CD4-positive, CD25-positive, alpha-beta regulatory T cell (primary cell): ENCODE results near the gene CPSF6. TPM values are rescaled to one million over a fixed set of nuclear protein-coding genes. Genes with fewer than 3 reads are reported as not detected.

Source experiments
- ATAC-seq, 2 donors: fragments of 150-1000 bp; cut with Tn5 transposase; one replicate each; pipeline ENCODE4 v1.10.0; 2021; ENCODE audit warnings: low read depth in 2 of 2, moderate number of reproducible peaks in 2 of 2, moderate library complexity in 1 of 2
- DNase-seq, 3 donors: peaks; one replicate each; pipeline versions ENCODE4 v3.0.0 to v3.0.0-alpha.2; 2012 to 2022; ENCODE audit warnings: mixed read lengths in 1 of 3
- H3K27ac ChIP-seq: one replicate; pipeline ENCODE4 v1.7.0; 2013; ENCODE audit warnings: mild to moderate bottlenecking, low read length; ENCODE audit not compliant: insufficient read depth, poor library complexity, severe bottlenecking
- H3K27me3 ChIP-seq: one replicate; pipeline ENCODE4 v1.7.0; 2013; ENCODE audit warnings: low read length; ENCODE audit not compliant: control insufficient read depth, insufficient read depth
- H3K36me3 ChIP-seq: one replicate; pipeline ENCODE4 v1.7.0; 2013; ENCODE audit warnings: mild to moderate bottlenecking, low read length, moderate library complexity; ENCODE audit not compliant: control insufficient read depth, insufficient read depth
- H3K4me1 ChIP-seq: 2 replicates; pipeline ENCODE4 v1.7.0; 2013; ENCODE audit warnings: mild to moderate bottlenecking, low read length; ENCODE audit not compliant: insufficient read depth, control insufficient read depth, poor library complexity, severe bottlenecking
- H3K4me3 ChIP-seq: one replicate; pipeline ENCODE4 v1.7.0; 2013; ENCODE audit warnings: low read depth, mild to moderate bottlenecking, low read length, moderate library complexity
- H3K9me3 ChIP-seq, 2 experiments: 1 replicate in 1 of 2; 2 replicates in 1 of 2; pipeline ENCODE4 v1.7.0; 2013; ENCODE audit warnings: low read length in 2 of 2, mild to moderate bottlenecking in 1 of 2, moderate library complexity in 1 of 2; ENCODE audit not compliant: control insufficient read depth in 2 of 2
- H3K27ac Mint-ChIP-seq, 3 donors: one replicate each; pipeline ENCODE4 v1.8.0; 2020 to 2022; ENCODE audit warnings: mild to moderate bottlenecking in 3 of 3, mixed read lengths in 3 of 3, moderate library complexity in 2 of 3
- H3K27me3 Mint-ChIP-seq: one replicate; pipeline ENCODE4 v1.8.0; 2022; ENCODE audit warnings: mild to moderate bottlenecking, mixed read lengths
- H3K36me3 Mint-ChIP-seq: one replicate; pipeline ENCODE4 v1.8.0; 2020; ENCODE audit warnings: mixed read lengths
- H3K4me1 Mint-ChIP-seq, 4 donors: one replicate each; pipeline ENCODE4 v1.8.0; 2020 to 2022; ENCODE audit warnings: mixed read lengths in 4 of 4, mild to moderate bottlenecking in 1 of 4
- H3K4me3 Mint-ChIP-seq, 4 donors: one replicate each; pipeline ENCODE4 v1.8.0; 2020 to 2022; ENCODE audit warnings: mild to moderate bottlenecking in 4 of 4, mixed read lengths in 4 of 4, moderate library complexity in 3 of 4
- H3K9me3 Mint-ChIP-seq, 7 donors: one replicate each; pipeline ENCODE4 v1.8.0; 2020 to 2022; ENCODE audit warnings: mixed read lengths in 7 of 7, mild to moderate bottlenecking in 3 of 7, moderate library complexity in 2 of 7
- polyA plus RNA-seq, 4 donors: library from polyadenylated mRNA; unstranded; fragments of 300-500 nt; fragmentation: Illumina TruSeq; gene quantifications; one replicate each; pipeline ENCODE4 v1.2.3, GENCODE V29; 2021
- total RNA-seq: library from RNA; stranded (reverse); gene quantifications from one replicate; pipeline ENCODE4 v1.2.3, GENCODE V29; 2022

Gene CPSF6
- total and polyA plus RNA-seq, 5 donors from 2014 or later, result 49.6 to 88.3 (median 57.5) TPM

DNA sequence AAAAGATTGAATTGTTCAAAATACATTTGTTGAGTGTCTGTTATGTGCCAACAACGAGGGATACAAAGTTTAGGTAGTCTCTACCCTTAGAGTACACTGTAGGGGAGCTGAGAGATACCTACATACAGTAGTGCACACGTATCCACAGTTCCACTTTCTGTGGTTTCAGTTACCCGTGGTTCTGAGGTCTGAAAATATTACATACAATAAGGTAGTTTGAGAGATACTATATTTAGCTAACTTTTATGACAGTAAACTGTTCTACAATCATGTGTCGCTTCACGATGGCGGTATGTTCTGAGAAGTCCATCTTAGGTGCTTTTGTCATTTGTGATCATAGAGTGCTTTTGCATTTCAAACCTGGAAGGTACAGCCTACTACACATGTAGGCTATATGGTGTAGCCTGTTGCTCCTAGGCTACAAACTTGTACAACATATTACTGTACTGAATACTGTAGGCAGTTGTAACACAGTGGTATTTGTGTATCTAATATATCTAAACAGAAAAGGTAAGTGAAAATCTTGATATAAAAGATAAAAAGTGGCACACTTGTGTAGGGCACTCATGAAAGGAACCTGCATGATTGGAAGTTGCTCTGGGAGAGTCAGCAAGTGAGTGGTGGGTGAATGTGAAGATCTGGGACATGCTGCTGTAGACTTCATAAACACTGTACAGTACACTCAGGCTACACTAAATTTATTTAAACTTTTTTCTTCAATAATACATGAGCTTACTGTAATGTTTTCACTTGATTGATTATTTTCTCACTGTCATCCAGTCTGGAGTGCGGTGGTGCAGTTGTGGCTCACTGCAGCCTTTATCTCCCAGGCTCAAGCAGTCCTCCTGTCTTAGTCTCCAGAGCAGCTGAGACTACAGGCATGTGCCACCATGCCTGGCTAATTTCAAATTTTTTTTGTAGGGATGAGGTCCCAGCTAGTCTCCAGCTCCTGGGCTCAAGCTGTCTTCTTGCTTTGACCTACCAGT, 4.0 kb downstream of the CPSF6 start:
- no peaks in the 10 kb centered on the region for H3K9me3 ChIP-seq
- DNase-seq (peak in 1 of 3 donors; percentile 43), ATAC-seq (no peak)
- Mint-ChIP-seq H3K9me3 (no peaks in the 10 kb centered on the region), H3K27me3 (peaks cover 6% of the 10 kb centered on the region), H3K4me1 (peaks cover 45 to 79% (median 67%) of the 10 kb centered on the region in 4 donors), H3K36me3 (peaks cover 7% of the 10 kb centered on the region), H3K4me3 (peak overlapping the region; percentile 91 to 100 (median 98)), H3K27ac (peak overlapping the region; percentile 36 to 57 (median 49))
- peak overlapping the region; percentile 85 for H3K4me3 ChIP-seq
- peaks cover 69% of the 10 kb centered on the region for H3K4me1 ChIP-seq
- no peaks in the 10 kb centered on the region for H3K27me3 ChIP-seq
- peaks cover 6% of the 10 kb centered on the region for H3K36me3 ChIP-seq
- peak overlapping the region; percentile 17 for H3K27ac ChIP-seq

GRCh38 chr12:69247268-69248018, 8.1 kb downstream of the CPSF6 start:
- ATAC-seq (no peak), DNase-seq (peak in 1 of 3 donors; percentile 15)
- Histone ChIP-seq H3K4me1 (peaks cover 49% of the 10 kb centered on the region), H3K9me3 (no peaks in the 10 kb centered on the region), H3K27me3 (no peaks in the 10 kb centered on the region), H3K36me3 (peaks cover 6% of the 10 kb centered on the region), H3K4me3 (peak overlapping the region; percentile 72), H3K27ac (peak overlapping the region; percentile 47)
- Mint-ChIP-seq H3K27ac (peak overlapping the region; percentile 74 to 87 (median 85)), H3K4me3 (peak overlapping the region; percentile 34 to 91 (median 72)), H3K36me3 (peaks cover 4% of the 10 kb centered on the region), H3K27me3 (no peaks in the 10 kb centered on the region), H3K4me1 (peaks cover 56 to 86% (median 73%) of the 10 kb centered on the region in 4 donors), H3K9me3 (no peaks in the 10 kb centered on the region)

DNA sequence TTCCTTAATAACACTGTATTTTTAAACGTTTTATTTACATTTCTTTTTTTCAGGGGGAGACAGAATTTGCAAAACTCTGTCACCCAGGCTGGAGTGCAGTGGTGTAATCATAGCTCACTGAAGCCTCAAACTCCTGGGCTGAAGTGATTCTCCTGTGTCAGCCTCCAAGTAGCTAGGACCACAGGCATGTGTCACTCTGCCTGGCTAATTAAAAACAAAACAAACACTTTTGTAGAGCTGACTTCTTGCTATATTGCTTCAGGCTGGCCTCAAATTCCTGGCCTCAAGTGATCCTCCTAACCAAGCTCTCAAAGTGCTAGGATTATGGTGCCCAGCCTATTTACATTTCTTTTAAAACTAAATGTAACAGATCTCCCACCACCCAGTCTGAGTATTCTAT, 12.7 kb downstream of the CPSF6 start:
- H3K36me3 ChIP-seq, result peaks cover 26% of the 10 kb centered on the region
- peak overlapping the region; percentile 7 for H3K4me3 ChIP-seq
- Mint-ChIP-seq H3K27me3 (no peaks in the 10 kb centered on the region), H3K27ac (peak overlapping the region; percentile 5 to 41 (median 38)), H3K4me3 (peak overlapping the region in 1 of 4 donors; percentile 13), H3K4me1 (peaks cover 36 to 62% (median 58%) of the 10 kb centered on the region in 4 donors), H3K36me3 (peaks cover 13% of the 10 kb centered on the region), H3K9me3 (no peaks in the 10 kb centered on the region)
- peak overlapping the region; percentile 54 for H3K27ac ChIP-seq
- H3K4me1 ChIP-seq, result peaks cover 22% of the 10 kb centered on the region
- H3K27me3 ChIP-seq, result no peaks in the 10 kb centered on the region
- DNase-seq, result no peak
- ATAC-seq, result no peak
- H3K9me3 ChIP-seq, result no peaks in the 10 kb centered on the region

DNA sequence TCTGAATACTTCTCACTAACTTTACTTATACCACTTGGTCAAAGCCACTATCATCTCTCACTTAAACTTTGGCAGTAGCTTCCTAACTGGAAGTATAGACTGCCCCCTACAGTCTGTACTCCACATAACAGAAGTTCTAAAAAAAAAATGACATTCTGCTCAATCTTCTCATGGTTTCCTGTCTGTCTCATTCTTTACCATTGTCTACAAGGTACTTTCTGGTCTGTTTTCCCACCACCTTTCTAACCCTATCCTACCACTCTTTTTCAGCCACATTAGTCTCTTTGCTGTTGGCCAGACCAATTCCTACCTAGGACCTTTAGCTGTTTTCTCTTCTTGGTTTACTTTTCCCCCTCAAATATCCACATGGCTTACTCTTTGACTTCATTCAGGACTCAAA, 14.7 kb downstream of the CPSF6 start:
- H3K27ac Mint-ChIP-seq, result peak overlapping the region; percentile 16 to 96 (median 52)
- peaks cover 0 to 2% (median 0%) of the 10 kb centered on the region in 7 donors for H3K9me3 Mint-ChIP-seq
- H3K27me3 Mint-ChIP-seq, result no peaks in the 10 kb centered on the region
- Histone ChIP-seq H3K4me1 (peaks cover 13% of the 10 kb centered on the region), H3K27me3 (no peaks in the 10 kb centered on the region), H3K36me3 (peaks cover 46% of the 10 kb centered on the region), H3K27ac (peak overlapping the region; percentile 65), H3K4me3 (no peak overlapping the region), H3K9me3 (no peaks in the 10 kb centered on the region)
- no peak overlapping the region for H3K4me3 Mint-ChIP-seq
- H3K4me1 Mint-ChIP-seq, result peaks cover 25 to 45% (median 42%) of the 10 kb centered on the region in 4 donors
- ATAC-seq (peak; percentile 85 to 87), DNase-seq (peak in 2 of 3 donors; percentile 72 to 83)
- peaks cover 17% of the 10 kb centered on the region for H3K36me3 Mint-ChIP-seq

DNA sequence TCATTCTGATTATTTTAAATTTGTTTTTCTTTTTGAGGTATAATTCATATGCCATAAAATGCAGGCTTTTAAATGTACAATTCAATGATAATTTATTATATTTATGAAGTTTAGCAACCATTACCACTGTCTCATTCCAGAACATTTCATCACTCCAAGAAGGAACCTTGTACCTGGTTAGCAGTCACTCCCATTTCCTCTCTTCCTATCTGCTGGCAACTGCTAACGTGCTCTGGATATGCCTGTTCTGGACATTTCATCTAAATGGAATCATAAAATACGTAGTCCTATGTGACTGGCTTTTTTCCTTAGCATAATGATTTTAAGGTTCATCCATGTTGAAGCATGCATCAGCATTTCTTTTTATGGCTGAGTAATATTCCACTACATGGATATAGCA, 15.5 kb downstream of the CPSF6 start:
- H3K4me3 Mint-ChIP-seq, result no peak overlapping the region
- no peak overlapping the region for H3K27ac Mint-ChIP-seq
- ATAC-seq (no peak), DNase-seq (no peak)
- H3K9me3 Mint-ChIP-seq, result peaks cover 0 to 2% (median 0%) of the 10 kb centered on the region in 7 donors
- H3K27me3 Mint-ChIP-seq, result no peaks in the 10 kb centered on the region
- Histone ChIP-seq H3K27ac (peak overlapping the region; percentile 65), H3K27me3 (no peaks in the 10 kb centered on the region), H3K4me3 (no peak overlapping the region), H3K4me1 (peaks cover 8% of the 10 kb centered on the region), H3K36me3 (peaks cover 54% of the 10 kb centered on the region), H3K9me3 (no peaks in the 10 kb centered on the region)
- H3K4me1 Mint-ChIP-seq, result peaks cover 18 to 41% (median 36%) of the 10 kb centered on the region in 4 donors
- peaks cover 19% of the 10 kb centered on the region for H3K36me3 Mint-ChIP-seq

DNA sequence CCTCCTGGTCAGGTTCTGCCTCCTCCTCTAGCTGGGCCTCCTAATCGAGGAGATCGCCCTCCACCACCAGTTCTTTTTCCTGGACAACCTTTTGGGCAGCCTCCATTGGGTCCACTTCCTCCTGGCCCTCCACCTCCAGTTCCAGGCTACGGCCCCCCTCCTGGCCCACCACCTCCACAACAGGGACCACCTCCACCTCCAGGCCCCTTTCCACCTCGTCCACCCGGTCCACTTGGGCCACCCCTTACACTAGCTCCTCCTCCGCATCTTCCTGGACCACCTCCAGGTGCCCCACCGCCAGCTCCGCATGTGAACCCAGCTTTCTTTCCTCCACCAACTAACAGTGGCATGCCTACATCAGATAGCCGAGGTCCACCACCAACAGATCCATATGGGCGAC, 19.3 kb downstream of the CPSF6 start:
- no peaks in the 10 kb centered on the region for H3K27me3 Mint-ChIP-seq
- H3K36me3 ChIP-seq, result peaks cover 79% of the 10 kb centered on the region
- peak overlapping the region in 1 of 4 donors; percentile 78 for H3K4me3 Mint-ChIP-seq
- peaks cover 41% of the 10 kb centered on the region for H3K36me3 Mint-ChIP-seq
- H3K4me1 Mint-ChIP-seq, result peaks cover 7 to 22% (median 14%) of the 10 kb centered on the region in 4 donors
- no peak overlapping the region for H3K27ac ChIP-seq
- H3K9me3 ChIP-seq, result no peaks in the 10 kb centered on the region
- no peaks in the 10 kb centered on the region for H3K27me3 ChIP-seq
- no peak overlapping the region for H3K4me3 ChIP-seq
- ATAC-seq, result no peak
- no peak for DNase-seq
- peak overlapping the region in 1 of 3 donors; percentile 67 for H3K27ac Mint-ChIP-seq
- H3K4me1 ChIP-seq, result peaks cover 3% of the 10 kb centered on the region
- peaks cover 0 to 2% (median 0%) of the 10 kb centered on the region in 7 donors for H3K9me3 Mint-ChIP-seq

- H3K27ac Mint-ChIP-seq, result peak overlapping the region in 1 of 3 donors; percentile 75
- H3K36me3 ChIP-seq, result peaks cover 64% of the 10 kb centered on the region
Measured at GRCh38 chr12:69262264-69262974, 23.1 kb downstream of the CPSF6 start.

More at GRCh38 chr12:69262264-69262974, 23.1 kb downstream of the CPSF6 start:
- peaks cover 5 to 19% (median 15%) of the 10 kb centered on the region in 4 donors for H3K4me1 Mint-ChIP-seq
- DNase-seq (no peak), ATAC-seq (no peak)
- no peaks in the 10 kb centered on the region for H3K27me3 Mint-ChIP-seq
- Histone ChIP-seq H3K27me3 (no peaks in the 10 kb centered on the region), H3K9me3 (no peaks in the 10 kb centered on the region), H3K4me1 (no peaks in the 10 kb centered on the region), H3K4me3 (no peak overlapping the region), H3K27ac (no peak overlapping the region)
- no peak overlapping the region for H3K4me3 Mint-ChIP-seq
- peaks cover 41% of the 10 kb centered on the region for H3K36me3 Mint-ChIP-seq
- H3K9me3 Mint-ChIP-seq, result peaks cover 0 to 2% (median 0%) of the 10 kb centered on the region in 7 donors
